GM18868 (cell line): Measurements from ENCODE around the gene RTN4.
A peak's percentile ranks its signal among the peaks of the same experiment; 100 is the strongest.

ENCODE experiments used
- ATAC-seq: cut with Tn5 transposase; IDR thresholded peaks from one replicate; pipeline ENCODE4 v1.9.1; 2021; ENCODE audit warnings: mild to moderate bottlenecking, moderate library complexity; ENCODE audit not compliant: unreplicated experiment

Gene RTN4

DNA sequence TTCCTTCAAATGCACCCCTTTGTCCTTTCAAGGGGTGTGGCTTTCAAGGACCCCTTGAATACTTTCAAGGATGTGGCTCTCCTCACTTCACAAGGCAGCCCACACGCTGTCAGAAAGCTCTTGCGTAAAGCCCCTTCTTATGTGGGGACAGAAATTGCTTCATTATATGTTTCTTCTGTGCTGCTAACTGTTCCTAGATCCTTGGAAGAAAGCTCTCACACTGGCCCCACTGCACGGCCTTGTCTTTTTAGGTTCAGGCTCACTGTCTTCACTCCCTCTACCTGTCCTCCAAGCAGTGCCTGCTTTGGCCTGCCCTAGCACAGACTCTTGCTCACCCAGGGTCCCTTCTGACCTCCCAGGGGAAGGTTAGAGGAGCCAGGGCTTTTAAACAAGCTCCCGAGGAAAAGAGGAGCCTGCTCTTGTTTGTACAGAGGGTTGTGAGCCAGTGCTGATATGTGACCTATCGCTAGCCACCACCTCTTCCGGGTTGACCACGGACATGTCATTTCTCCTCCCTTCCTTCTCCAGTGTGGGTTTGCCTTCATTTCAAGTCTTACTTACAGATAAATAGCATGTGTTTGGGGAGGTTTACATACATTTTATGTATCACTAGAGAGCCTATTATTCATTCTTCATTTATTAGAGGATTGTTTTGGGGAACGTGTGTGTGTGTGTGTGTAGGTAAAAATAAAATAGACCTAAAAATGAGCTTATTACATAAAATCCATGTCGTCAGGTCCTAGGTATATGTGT lies 94.7 kb downstream of the RTN4 start:
- ATAC-seq: no peak

DNA sequence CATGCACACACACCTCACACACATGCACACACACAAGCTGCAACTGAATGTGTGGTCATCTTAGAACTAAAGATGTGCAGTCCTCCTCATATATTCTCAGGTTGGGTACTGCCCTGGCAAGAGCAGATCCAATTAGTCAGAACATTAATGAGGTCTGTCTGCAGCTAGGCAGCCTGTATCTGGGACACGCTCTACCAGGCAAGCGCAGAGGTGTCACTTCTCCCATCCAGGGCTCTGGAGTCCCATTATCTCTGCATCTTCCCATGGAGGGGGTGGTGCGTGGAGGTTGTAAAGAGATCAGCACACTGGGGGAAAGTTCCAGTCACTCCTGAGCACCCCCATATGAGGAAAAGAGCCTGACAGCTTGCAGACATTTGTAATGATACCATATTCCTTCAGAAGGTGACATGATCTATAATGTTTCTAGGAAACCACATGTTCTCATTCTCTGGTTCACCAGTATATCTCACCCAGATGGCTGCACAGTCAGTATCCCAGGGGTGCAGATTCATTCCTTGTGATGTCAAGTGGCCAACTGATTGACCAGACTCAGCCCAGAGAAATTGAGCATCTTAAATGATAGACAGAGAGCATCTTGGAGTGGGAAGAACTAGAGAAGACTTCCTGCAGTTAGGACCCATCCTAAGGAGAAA lies 95.4 kb downstream of the RTN4 start:
- no peak for ATAC-seq

- no peak for ATAC-seq
These were observed 96.1 kb downstream of the RTN4 start for GRCh38 chr2:54954158-54954557.

DNA sequence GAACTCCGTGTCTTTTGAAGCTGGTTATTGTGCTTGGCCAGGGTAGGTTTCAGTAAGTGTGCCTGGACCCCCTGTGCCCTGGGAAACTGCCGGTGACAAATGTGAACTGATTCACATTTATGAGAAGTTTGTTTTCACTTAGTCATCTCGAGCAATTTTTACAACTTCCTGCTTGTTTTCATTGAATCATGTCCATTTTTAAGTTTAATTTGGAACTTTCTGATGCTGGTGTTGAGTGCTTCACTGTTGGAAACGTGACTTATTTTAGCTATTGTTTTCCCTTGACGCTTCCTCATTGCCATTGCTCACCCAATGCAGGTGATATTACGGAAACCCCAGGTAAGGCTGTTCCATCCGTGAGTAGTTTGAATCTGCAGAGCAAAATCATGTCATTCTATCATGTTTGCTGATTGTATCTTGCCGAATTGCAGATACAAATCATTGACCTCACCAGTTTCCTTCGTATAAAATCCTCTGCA lies 97.2 kb downstream of the RTN4 start:
- no peak for ATAC-seq

- ATAC-seq: no peak
These were observed 97.8 kb downstream of the RTN4 start for GRCh38 chr2:54952425-54952824.

DNA sequence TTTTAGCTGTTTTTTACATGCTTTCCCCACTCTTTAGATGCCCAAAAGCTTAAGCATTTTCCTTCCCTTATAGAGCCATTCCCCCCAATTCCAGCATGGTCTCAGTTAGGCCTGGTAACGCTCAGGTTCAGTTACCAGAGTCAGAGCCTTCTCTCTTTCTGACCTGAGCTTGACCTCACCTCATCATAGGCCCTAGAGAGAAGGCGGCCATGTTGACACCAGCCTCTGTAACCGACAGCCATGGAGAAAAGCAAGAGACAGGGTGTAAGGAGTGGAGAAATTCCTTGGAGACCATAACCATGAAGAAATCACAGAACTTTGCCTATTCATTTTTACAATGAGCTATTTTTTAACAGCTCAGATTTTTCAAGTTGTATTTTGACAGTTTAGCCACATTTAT lies 99.4 kb downstream of the RTN4 start:
- ATAC-seq: no peak

DNA sequence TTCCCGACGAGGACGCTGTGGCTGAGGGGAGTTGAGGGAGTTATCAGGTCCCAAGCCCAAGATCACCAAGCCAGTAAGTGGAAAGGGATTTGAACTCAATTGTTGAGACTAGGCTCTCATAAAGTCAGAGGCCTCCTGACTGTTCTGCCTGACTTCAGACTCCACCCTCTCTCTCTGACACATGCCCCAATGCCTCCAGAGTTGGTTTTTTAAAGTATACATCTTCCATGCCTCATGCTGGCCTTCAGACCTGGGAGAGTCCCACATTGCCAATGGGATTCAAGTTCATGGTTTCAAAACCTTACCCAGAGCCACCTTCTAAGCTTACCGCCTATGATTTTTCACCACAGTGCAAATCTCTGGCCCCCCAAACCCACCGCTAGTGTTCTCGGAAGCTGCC lies 100.8 kb downstream of the RTN4 start:
- no peak for ATAC-seq

- ATAC-seq: no peak
These were observed 102.1 kb downstream of the RTN4 start for GRCh38 chr2:54948120-54948519.

- no peak for ATAC-seq
These were observed 102.6 kb downstream of the RTN4 start for GRCh38 chr2:54947646-54948045.

GRCh38 chr2:54947136-54947535 lies 103.1 kb downstream of the RTN4 start:
- ATAC-seq: no peak

- ATAC-seq: no peak
These were observed 103.9 kb downstream of the RTN4 start for GRCh38 chr2:54946220-54946805.

DNA sequence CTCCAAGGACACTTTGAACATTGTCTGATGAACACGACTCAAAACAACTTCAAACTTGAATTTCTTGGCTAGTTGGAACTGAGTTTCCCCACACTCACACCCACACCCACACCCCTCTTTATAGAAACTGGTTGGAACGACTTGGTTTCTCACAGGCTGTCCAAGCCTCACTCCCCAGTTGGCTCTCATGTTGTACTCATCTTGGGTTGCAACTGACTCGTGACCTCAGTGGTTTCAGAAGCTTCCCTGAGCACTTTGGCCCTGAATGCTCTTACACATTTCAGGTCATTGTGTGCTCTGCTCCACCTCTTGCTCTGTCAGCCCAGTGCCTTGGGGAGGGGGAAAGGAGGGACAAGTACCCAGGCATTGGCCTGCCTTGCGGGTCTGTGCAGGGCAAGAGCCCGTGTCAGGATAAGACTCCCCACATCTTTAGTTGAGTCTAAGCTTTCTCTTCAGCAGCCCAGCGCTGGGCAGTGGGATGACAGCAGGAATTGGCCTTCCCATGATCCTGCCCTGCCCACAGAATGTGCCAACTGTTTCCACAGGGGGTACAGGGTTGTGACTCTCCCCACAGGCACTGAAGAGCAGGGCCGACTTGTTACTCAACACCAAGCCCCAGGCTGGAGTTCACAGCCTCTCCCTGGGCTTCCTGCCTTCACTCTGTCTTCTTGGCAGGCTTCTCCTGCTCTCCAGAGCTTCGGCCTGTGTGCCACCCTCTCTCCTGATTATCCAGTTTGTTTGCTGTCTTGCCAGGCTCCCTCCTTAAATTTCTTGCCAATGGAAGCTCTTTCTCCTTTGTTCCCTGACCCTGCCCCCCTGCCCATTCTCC lies 104.6 kb downstream of the RTN4 start:
- ATAC-seq: peak; percentile 75

DNA sequence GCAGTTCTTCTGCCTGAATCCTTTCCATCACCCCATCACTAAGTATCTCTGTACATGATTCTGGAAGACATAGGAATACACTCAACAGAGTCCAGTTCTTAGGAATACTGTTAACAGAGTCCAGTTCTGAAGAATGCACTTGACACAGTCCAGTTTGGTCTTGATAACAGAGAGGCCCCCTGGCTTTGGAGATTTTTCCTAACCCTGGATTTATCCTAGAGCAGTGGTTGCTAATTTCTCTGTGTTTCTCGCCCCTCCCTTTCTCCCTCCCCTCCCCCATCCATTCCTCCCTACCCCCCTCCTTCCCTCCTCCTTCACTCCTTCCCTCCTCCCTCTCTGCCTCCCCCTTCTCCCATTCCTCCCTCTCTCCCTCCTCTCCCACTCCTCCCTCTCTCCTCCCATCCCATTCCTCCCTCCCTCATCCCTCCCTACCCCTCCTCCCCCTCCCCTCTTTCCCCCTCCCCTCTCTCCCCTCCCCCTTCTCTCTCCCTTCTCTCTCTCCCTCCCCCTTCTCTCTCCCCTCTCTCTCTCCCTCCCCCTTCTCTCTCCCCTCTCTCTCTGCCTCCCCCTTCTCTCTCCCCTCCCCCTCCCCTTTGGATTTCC lies 105.4 kb downstream of the RTN4 start:
- ATAC-seq: no peak

- no peak for ATAC-seq
These were observed 107.9 kb downstream of the RTN4 start for GRCh38 chr2:54942373-54942772.

DNA sequence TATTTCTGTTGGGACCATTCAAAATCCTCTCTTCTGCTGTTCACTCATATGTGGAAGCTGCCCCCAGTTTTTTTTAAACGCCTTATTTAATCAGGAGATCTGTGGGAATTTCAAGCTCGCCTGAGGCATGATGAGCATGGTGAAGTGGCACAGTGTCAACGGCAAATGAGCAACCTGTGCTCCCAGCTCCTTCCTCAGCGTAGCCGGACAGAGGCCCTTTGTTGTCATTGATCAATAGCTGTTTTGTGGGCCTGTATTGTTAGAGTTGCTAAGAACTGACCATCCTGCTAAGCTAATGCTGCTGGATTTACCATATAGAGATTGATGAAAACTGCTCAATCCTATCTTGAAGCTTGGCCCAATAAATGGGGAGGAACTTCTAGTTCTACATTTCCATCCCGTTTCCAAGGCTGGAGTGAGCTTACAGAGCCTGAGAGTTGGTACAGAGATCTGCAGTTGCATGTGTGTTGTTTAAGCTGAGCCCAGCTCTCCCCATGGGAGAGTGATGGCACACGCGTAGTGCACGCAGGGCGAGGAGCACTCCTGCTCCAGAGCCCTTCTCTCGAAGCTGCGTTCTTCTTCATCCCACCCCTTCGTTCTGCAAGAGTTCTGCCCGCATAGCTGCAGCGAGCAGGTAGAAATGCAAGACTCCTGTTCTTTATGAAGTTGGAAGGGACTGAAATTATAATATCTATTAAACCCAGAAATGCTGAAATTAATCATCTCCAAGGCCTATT lies 108.8 kb downstream of the RTN4 start:
- ATAC-seq: no peak

- ATAC-seq: no peak
These were observed 109.5 kb downstream of the RTN4 start for GRCh38 chr2:54940723-54941122.

GRCh38 chr2:54939446-54940118 lies 110.7 kb downstream of the RTN4 start:
- ATAC-seq: no peak

GRCh38 chr2:54936766-54937165 lies 113.5 kb downstream of the RTN4 start:
- ATAC-seq: no peak

- ATAC-seq: no peak
These were observed 114.9 kb downstream of the RTN4 start for GRCh38 chr2:54935389-54935788.

DNA sequence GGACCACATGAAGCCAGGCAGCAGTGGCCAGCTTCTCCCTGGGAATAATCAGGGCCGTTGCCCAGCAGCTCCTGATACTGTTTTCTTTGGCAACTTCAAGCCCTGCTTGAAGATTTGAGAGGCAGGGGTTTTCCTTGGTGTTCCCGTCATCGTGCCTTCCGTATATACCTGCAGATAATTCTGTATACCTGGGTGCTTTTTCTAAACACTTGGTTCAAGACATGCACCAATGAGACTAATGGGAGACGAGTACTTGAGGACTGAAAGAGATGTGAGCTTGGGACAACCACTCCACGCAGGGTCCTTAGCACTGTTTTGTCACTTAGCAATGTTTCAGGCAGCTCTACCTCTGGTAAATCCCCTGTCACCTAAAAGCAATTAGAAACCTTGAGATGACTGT lies 118.8 kb downstream of the RTN4 start:
- ATAC-seq: no peak
